IPS-NIHi11 (cell line): ENCODE data around the gene BCDIN3D.
"Not testable (repeated sequence)": the region's sequence is repeated elsewhere in the genome, so short reads cannot be mapped to it uniquely, and the experiment has no call there.

Source experiments
- DNase-seq: peaks from one replicate; pipeline ENCODE4 v3.0.0; 2012; ENCODE audit warnings: mixed read lengths, low spot score

BCDIN3D gene

GRCh38 chr12:49876070-49876469 is 33.2 kb upstream of the BCDIN3D start:
- DNase-seq = no peak

- DNase-seq = no peak
Measured at GRCh38 chr12:49875115-49875720, 32.3 kb upstream of the BCDIN3D start.

- no peak for DNase-seq
Measured at GRCh38 chr12:49874142-49874897, 31.4 kb upstream of the BCDIN3D start.

GRCh38 chr12:49873361-49873934 is 30.5 kb upstream of the BCDIN3D start:
- peak; percentile 1 for DNase-seq

GRCh38 chr12:49872781-49873181 is 29.9 kb upstream of the BCDIN3D start:
- peak; percentile 1 for DNase-seq

GRCh38 chr12:49872381-49872780 is 29.5 kb upstream of the BCDIN3D start:
- DNase-seq = peak; percentile 1

- DNase-seq = not testable (repeated sequence)
Measured at GRCh38 chr12:49871811-49872251, 28.9 kb upstream of the BCDIN3D start.

GRCh38 chr12:49871263-49871561 is 28.3 kb upstream of the BCDIN3D start:
- DNase-seq = no peak

- DNase-seq = no peak
Measured at GRCh38 chr12:49870501-49871262, 27.8 kb upstream of the BCDIN3D start.

GRCh38 chr12:49869816-49870500 is 27.1 kb upstream of the BCDIN3D start:
- DNase-seq = no peak

GRCh38 chr12:49868952-49869815 is 26.3 kb upstream of the BCDIN3D start:
- no peak for DNase-seq

GRCh38 chr12:49868449-49868848 is 25.5 kb upstream of the BCDIN3D start:
- DNase-seq = no peak

GRCh38 chr12:49867570-49868341 is 24.9 kb upstream of the BCDIN3D start:
- no peak for DNase-seq

- DNase-seq = peak; percentile 96
Measured at GRCh38 chr12:49866859-49867569, 24.1 kb upstream of the BCDIN3D start.

- no peak for DNase-seq
Measured at GRCh38 chr12:49865782-49866135, 22.9 kb upstream of the BCDIN3D start.

- no peak for DNase-seq
Measured at GRCh38 chr12:49865109-49865781, 22.3 kb upstream of the BCDIN3D start.

GRCh38 chr12:49864798-49865090 is 21.8 kb upstream of the BCDIN3D start:
- no peak for DNase-seq

GRCh38 chr12:49863946-49864797 is 21.3 kb upstream of the BCDIN3D start:
- no peak for DNase-seq
